Activated naive CD4-positive, alpha-beta T cell treated with Interleukin-2 at 50 U/mL for 16 hours (primary cell): ENCODE results near the gene DNMT3L.
"Not testable (repeated sequence)": the region's sequence is repeated elsewhere in the genome, so short reads cannot be mapped to it uniquely, and the experiment has no call there.

Source experiments
- DNase-seq: peaks from one replicate; pipeline ENCODE4 v3.0.0-alpha.2; 2020

The DNMT3L gene

GRCh38 chr21:44294391-44295162 lies 32.9 kb upstream of the DNMT3L start:
- DNase-seq: no peak

DNA sequence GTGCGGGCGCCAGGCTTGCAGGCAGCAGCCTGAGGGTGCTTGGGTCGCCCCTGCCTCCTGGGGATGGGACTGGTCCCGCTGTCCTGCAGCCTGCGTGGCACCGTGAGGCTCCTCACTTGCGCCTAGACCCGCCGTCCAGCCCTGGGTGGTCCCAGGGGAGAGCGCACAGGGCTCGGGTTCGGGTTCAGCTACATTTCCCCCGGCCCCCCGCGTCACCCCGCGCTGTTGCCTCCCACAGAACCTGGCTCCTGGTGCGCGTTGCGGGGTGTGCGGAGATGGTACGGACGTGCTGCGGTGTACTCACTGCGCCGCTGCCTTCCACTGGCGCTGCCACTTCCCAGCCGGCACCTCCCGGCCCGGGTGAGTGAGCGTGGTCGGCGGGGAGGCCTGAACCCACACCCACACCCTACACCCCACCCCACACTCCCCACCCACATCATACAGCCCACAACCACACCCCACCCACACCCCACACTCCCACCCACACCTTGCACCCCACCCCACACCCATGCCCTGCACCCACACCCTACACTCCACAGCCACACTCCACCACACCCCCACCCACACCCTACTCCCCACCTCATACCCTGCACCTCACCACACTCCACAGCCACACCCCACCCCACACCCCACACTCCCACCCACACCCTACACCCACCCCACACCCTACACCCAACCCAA lies 32.0 kb upstream of the DNMT3L start:
- DNase-seq: no peak

DNA sequence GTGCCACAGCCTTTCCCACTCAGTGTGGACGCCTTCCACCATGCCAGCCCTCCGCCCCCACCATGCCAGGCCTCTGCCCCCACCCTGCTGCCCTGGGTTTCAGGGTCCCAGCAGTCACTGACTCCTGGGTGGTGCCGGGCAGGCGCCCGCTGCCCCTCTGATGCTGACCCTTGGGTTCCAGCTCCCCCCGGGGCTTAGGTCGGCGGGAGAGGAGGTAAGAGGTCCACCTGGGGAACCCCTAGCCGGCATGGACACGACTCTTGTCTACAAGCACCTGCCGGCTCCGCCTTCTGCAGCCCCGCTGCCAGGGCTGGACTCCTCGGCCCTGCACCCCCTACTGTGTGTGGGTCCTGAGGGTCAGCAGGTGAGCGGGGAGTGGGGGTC lies 31.1 kb upstream of the DNMT3L start:
- DNase-seq: no peak

GRCh38 chr21:44291936-44292811 lies 30.5 kb upstream of the DNMT3L start:
- no peak for DNase-seq

DNA sequence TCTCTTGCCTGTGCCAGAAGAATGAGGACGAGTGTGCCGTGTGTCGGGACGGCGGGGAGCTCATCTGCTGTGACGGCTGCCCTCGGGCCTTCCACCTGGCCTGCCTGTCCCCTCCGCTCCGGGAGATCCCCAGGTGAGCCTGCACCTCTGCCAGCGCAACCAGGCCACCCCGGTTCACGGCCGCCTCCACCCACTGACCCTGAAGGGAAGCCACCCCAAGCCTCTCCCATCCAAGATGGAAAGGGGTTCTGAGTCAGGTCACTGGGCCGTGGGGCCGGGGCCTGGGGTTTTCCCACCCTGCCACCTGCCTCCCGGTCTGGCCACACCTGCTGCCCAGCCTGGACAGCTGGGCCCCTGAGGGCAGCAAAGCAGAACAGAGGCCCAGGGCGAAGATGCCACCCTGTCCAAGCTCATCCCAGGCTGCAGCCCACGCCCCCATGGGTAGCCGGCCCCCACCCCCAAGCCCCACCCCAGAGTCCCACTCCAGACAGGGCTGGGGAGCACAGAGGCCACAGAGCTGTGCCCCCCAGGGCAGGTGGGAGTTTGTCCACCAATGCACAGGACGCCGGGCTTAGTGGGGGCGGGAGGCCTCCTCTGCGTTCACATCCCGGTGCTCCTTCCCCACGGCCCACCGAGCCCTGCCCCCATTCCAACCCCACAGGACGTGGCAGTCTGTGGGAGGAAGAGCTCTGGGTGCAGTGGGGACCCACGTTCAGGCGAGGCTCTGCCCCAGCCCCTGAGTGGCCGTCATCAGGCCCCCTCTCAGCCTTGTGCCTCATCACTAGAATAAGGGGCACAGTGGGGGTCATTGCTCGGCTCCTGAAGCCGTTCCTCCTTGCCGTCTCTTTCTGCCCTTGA lies 29.6 kb upstream of the DNMT3L start:
- no peak for DNase-seq

DNA sequence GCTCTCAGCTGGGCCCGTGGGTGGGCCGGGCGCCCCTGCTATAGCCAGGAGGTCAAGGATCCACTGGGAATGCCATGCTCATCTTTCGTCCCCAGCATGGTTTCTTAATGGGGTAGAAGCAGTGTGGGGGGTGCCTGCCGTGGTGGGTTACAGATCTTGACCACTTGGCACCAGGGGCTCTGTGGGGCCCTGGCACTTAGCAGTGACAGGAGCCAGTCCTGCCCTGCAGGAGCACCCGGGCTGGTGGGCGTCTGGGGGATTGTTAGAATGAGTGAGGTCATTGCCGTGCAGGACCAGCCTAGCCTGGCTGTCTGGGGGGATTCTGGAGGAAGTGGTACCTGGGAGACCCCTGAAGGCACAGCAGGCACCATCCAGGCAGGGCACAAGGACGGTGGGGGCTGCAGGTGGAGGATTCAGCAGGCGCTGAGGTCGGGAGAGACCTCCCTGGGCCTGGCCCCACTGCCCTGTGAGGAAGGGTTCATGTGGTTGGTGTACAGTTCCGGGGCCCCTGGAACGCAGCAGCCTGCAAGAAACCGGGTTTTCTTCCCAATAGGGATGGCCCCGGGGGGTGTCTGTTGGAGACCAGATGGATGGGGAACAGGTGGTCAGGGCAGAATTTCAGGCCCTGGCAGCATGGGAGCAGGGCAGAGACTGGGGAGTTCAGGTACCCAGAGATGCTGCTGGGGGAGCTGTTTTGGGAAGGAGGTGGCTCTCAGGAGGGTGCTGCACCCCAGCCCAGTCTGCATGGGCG lies 28.8 kb upstream of the DNMT3L start:
- DNase-seq: no peak

DNA sequence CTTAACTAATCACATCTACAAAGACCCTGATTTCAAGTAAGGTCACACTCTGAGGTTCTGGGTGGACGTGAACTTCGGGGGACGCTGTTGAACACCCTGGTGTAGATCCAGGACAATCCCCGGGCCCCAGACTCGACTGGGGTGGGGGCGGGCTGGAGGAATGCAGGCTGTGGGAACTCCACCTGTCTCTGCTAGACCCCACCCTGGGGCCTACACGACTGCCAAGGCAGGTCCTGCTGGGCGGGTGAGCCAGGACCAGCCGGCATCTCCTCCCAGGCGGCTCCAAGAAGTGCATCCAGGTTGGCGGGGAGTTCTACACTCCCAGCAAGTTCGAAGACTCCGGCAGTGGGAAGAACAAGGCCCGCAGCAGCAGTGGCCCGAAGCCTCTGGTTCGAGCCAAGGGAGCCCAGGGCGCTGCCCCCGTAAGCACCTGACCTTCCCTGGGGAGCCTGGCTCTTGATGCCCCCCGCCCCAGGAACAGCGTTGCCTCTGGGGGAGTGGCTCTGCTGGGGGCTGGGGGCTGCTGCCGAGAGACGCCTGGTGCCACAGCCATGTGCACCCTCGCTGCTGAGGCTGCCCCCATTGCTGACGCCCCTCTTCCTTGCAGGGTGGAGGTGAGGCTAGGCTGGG lies 27.8 kb upstream of the DNMT3L start:
- no peak for DNase-seq

- DNase-seq: no peak
Observed at GRCh38 chr21:44288251-44289110, 26.8 kb upstream of the DNMT3L start.

DNA sequence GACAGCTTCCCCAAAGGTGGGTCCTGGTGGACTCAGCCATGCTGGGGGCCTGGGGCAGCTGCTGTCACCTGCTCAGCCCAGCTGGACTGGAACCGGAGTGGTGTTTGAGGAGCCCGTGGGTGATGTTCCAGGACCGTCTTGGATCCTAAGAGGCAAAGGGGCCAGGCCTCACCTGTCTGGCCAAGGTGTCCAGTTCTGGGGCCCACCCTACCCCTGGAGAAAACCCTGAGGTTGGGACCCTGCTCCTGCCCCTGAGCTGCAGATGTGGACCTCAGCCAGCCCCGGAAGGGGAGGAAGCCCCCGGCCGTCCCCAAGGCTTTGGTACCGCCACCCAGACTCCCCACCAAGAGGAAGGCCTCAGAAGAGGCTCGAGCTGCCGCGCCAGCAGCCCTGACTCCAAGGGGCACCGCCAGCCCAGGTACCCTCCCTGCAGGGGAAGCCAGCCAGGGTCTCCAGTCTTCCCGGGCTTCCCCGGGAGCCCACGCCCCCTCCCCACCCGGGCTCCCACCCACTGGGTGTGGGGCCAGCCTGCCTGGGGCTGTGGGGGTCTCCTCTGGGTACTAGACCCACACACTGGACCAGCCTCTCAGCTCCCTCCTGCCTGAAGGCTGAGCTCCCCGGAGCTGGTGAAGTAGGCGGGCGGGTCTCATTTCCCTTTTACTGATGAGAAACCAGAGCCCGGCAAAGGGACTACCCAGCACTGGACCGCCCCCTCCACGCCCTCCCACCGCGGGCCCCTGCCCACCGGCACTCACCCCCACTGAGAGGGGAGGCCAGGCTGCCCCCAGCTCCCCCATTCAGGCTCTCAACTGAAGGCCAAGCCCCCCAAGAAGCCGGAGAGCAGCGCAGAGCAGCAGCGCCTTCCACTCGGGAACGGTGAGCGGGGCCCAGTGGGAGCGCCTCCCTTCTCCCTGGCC lies 25.3 kb upstream of the DNMT3L start:
- no peak for DNase-seq

DNA sequence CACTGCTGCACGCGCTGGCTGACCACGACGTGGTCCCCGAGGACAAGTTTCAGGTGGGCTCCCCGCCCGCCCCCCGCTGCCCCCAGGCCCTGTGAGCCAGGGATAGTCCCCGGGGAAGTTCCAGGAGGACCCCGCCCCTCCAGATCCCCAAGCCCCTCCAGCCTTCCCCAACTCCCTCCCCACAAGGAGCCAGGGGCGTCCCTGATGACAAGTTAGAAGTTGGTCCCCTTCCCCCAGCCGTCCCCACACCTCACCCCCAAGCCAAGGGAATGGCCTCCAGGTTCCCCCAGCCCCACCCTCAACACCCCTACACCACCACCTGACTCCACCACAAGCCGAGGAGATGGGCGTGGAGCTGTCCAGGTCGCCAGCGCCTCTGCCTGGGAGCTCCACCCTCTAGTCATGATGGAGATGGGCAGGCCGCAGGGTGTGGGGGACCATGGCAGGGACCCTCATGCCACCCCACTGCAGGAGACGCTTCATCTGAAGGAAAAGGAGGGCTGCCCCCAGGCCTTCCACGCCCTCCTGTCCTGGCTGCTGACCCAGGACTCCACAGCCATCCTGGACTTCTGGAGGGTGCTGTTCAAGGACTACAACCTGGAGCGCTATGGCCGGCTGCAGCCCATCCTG lies 24.5 kb upstream of the DNMT3L start:
- DNase-seq: no peak

DNA sequence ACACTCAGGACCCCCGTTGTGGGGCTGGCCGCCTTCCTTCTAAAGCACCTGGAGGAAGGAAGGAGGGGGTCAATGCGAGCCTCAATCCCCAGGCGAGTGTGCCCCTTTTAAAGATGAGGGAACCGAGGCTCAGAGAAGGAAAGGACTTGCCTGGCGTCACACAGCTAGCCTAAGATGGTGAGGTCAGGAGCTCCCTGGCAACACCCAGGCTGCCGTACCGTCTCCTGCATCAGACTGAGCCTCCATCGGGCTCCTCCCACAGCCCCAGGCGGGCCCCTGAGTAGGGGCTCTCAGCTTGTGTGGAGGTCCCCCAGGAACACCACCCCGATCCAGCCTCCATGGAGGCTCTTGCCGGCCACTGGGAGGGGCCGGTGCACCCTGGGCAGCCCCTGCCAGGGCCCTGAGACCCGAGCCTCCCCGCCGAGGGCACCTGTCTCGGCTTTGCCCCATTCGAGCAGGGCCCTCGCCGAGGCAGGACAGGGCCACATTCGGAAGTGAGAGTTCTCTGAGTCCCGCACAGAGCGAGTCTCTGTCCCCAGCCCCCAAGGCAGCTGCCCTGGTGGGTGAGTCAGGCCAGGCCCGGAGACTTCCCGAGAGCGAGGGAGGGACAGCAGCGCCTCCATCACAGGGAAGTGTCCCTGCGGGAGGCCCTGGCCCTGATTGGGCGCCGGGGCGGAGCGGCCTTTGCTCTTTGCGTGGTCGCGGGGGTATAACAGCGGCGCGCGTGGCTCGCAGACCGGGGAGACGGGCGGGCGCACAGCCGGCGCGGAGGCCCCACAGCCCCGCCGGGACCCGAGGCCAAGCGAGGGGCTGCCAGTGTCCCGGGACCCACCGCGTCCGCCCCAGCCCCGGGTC lies 23.7 kb upstream of the DNMT3L start, which contains the start of gene AIRE:
Gene AIRE, plus strand, starts transcription at position 739 of the 855 bp plus-strand sequence. CDS start 131 bp downstream, outside the sequence.
- no peak for DNase-seq

DNA sequence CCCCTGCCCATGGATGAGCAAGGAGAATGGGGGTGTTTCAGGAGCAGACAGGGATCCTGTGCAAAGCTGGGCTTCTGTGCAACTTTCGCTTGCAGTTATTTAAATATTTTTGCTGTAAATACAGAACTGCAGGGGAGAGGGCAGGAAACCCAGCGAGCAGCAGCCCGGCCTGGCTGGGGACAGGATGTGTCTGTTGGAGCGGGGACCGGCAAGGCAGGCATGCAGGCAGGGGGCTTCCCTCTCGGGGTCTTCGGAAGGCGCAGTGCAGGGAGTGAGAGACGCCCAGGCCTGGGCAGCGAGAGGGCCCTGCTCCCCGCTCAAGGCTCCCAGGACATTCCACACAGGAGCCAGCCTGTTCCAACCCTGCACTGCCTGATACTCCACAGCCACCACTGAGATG lies 22.3 kb upstream of the DNMT3L start:
- DNase-seq: no peak

- not testable (repeated sequence) for DNase-seq
Observed at GRCh38 chr21:44283211-44283785, 21.6 kb upstream of the DNMT3L start.

DNA sequence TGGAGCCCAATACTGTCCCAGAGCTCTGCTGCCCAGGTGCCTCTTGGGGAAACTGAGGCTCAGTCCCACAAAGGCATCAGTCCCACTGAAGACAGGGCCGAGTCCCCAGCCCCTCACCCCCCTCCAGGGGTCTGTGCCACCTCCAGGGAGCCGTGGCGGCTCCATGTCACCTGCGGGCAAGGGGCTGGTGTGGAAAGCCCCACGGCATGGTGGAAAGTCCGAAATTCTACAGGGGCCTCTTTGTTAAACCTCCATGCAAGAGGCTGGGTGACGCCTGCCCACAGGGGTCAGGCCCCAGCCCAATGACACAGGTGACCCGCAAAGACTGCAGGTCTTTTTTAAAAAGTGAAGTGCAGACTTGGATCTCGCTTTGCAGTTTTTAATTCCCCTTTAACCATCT lies 20.7 kb upstream of the DNMT3L start:
- DNase-seq: no peak

DNA sequence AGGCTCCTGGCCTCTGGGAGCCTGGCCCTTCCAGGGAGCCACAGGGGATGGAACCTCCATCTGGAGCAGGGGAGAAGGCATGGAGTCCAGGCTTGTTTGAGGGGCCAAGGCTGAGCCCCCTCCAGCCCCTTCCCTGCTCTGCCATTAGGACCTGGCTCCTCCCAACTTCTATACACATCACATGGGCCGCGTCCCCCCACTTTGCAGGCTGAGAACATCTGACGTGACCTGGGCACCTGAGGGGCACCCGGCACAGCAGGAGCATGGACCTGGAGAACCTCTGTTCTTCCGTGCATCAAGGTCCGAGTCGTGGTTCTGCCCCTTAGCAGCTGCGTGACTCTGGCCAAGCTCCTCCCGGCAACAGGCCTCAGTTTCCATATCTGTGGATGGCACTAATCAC lies 20.1 kb upstream of the DNMT3L start:
- DNase-seq: no peak

DNA sequence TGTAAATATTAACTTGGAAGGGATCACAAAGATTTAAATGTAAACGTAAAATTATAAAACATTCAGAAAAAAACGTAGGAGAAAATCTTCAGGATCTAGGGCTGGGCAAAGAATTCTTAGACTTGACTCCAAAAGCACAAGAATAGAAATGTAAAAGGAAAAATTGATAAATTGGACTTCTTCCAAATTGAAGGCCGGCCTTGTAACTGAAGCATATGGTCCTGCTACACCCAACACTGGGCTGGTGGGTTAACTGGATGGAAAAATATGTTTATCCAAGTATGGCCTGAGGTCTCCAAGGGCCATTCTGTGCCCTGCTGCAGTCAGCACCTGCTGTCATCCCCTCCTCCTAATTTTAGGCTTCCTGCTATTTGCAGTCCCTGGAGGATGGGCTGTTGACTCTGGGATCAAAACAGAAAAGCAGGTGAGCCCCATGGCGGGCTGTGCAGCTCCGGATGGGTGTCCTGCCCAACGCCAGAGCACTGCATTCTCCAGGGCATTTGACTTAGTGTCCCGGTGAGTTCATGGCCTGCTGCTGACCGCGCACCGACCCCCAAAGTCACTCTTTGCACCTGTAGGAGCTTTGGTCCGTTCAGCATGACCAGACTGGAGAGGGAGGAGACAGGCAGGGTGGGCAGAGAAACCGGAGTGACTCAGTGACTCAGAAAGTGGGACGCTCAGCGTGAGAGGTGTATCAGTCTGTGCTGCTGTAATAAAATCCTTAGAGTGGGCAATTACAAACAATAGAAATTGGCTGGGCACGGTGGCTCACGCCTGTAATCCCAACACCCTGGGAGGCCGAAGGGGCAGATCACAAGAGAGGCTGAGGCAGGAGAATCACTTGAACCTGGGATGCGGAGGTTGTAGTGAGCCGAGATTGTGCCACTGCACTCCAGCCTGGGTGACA lies 17.9 kb upstream of the DNMT3L start:
- no peak for DNase-seq
